Measurements from ENCODE around the gene PALLD.

GRCh38 chr4:168920441-168921065, 423.7 kb downstream of the PALLD start:
- no peak for TF ChIP-seq CTCF (IDR thresholded peaks at IDR 0.05; ENCODE audit: extremely low read depth in 1 of 2, insufficient read depth in 1 of 2, low read depth in 1 of 2, low read length in 2 of 2)
- no peak for TF ChIP-seq POLR2AphosphoS5 (IDR thresholded peaks at IDR 0.05; ENCODE audit: insufficient read depth, low read depth, low read length)
- TF ChIP-seq JUN (IDR thresholded peaks at IDR 0.05; ENCODE audit: borderline replicate concordance, insufficient read depth, insufficient read length, low read depth) = no peak
- TF ChIP-seq EZH2 (IDR thresholded peaks at IDR 0.05; ENCODE audit: borderline replicate concordance, low read depth, low read length, severe bottlenecking) = no peak
- TF ChIP-seq POLR2A (IDR thresholded peaks at IDR 0.05; ENCODE audit: low read depth, low read length) = no peak
- no peak for TF ChIP-seq MAX (IDR thresholded peaks at IDR 0.05; ENCODE audit: insufficient read depth, insufficient read length)
- no peak for TF ChIP-seq GATA2 (IDR thresholded peaks at IDR 0.05; ENCODE audit: insufficient read depth, insufficient read length, low read depth, low read length)
- TF ChIP-seq MYC (IDR thresholded peaks at IDR 0.05; ENCODE audit: low read depth, low read length) = no peak
- no peak for TF ChIP-seq FOS (IDR thresholded peaks at IDR 0.05; ENCODE audit: borderline replicate concordance, insufficient read depth, low read length)

All from endothelial cell of umbilical vein (primary cell).